K562 (cell line): ENCODE data around the gene ANKRD12. TPM values are rescaled to one million over a fixed set of nuclear protein-coding genes. Genes with fewer than 3 reads are reported as not detected.

ENCODE experiments used
- ARID2 ChIP-seq: fragments of 450-650 bp; IDR thresholded peaks from 2 replicates; pipeline ENCODE4 v1.6.1; 2017; ENCODE audit warnings: antibody characterized with exemption, mild to moderate bottlenecking
- CC2D1A ChIP-seq: fragments of 450-650 bp; IDR thresholded peaks from 2 replicates; pipeline ENCODE4 v1.6.1; 2017; ENCODE audit warnings: mild to moderate bottlenecking
- CREB3 ChIP-seq: fragments of 450-650 bp; conservative IDR thresholded peaks from 2 replicates; pipeline ENCODE4 v1.6.1; 2016; ENCODE audit warnings: missing genetic modification characterization, low read depth, mild to moderate bottlenecking, missing compliant biosample characterization, moderate library complexity
- DPF2 ChIP-seq: fragments of 450-650 bp; IDR thresholded peaks from 2 replicates; pipeline ENCODE4 v1.6.1; 2016
- ERF ChIP-seq: fragments of 450-650 bp; formaldehyde crosslinking; IDR thresholded peaks from 2 replicates; pipeline ENCODE4 v1.4.0; 2020; ENCODE audit warnings: mild to moderate bottlenecking, mixed read lengths
- FOXK2 ChIP-seq, 2 experiments: fragments of 450-650 bp; IDR thresholded peaks in 1 of 2; conservative IDR thresholded peaks in 1 of 2; 2 replicates each; pipeline ENCODE4 v1.6.1; 2016; ENCODE audit warnings: low read depth in 2 of 2, mild to moderate bottlenecking in 1 of 2
- GABPA ChIP-seq: fragments of 200-800 bp; sonication (Bioruptor generic); conservative IDR thresholded peaks from 2 replicates; pipeline ENCODE4 v1.6.1; 2016; ENCODE audit warnings: low read depth, missing genetic modification characterization, missing compliant biosample characterization
- GATAD2B ChIP-seq: fragments of 450-650 bp; IDR thresholded peaks from 2 replicates; pipeline ENCODE4 v1.6.1; 2017; ENCODE audit warnings: mild to moderate bottlenecking, borderline replicate concordance
- MCM3 ChIP-seq: fragments of 450-650 bp; IDR thresholded peaks from 2 replicates; pipeline ENCODE4 v1.6.1; 2016
- MCM5 ChIP-seq: fragments of 450-650 bp; IDR thresholded peaks from 2 replicates; pipeline ENCODE4 v1.6.1; 2016; ENCODE audit warnings: low read depth
- MTF1 ChIP-seq: fragments of 250-450 bp; sonication (Bioruptor Pico); IDR thresholded peaks from 2 replicates; pipeline ENCODE4 v1.9.0; 2021; ENCODE audit warnings: moderate library complexity, mild to moderate bottlenecking, inconsistent platforms, borderline replicate concordance
- RB1 ChIP-seq: fragments of 450-650 bp; IDR thresholded peaks from 2 replicates; pipeline ENCODE4 v1.6.1; 2017; ENCODE audit warnings: low read depth, mild to moderate bottlenecking
- SIN3A ChIP-seq, 2 experiments: fragments of 150-350 bp in 1 of 2; IDR thresholded peaks; 2 replicates each; pipeline ENCODE4 v1.6.1; 2011 to 2016; ENCODE audit warnings: borderline replicate concordance in 2 of 2, low read depth in 2 of 2, low read length in 2 of 2, mild to moderate bottlenecking in 2 of 2, moderate library complexity in 2 of 2; ENCODE audit not compliant: control insufficient read depth in 1 of 2
- ZEB2 ChIP-seq: fragments of 450-650 bp; IDR thresholded peaks from 2 replicates; pipeline ENCODE4 v1.6.1; 2016
- ZFP36 ChIP-seq: fragments of 150-350 bp; IDR thresholded peaks from 2 replicates; pipeline ENCODE4 v1.6.1; 2018; ENCODE audit warnings: low read length, low read depth; ENCODE audit not compliant: partially characterized antibody
- ZNF12 ChIP-seq: sonication (generic); formaldehyde crosslinking; IDR thresholded peaks from 2 replicates; pipeline ENCODE4 v1.4.0; 2020; ENCODE audit warnings: mild to moderate bottlenecking, missing genetic modification reagents
- ZNF354B ChIP-seq: fragments of 250-450 bp; sonication (Bioruptor Pico); IDR thresholded peaks from 2 replicates; pipeline ENCODE4 v1.4.0; 2020
- polyA plus RNA-seq, 8 experiments: library from polyadenylated mRNA; depleted of rRNA in 4 of 8; stranded (reverse) in 5 of 8; unstranded in 3 of 8; fragments of >200 nt; fragmentation: Nextera tagmentation in 2 of 8; fragmentation: Illumina TruSeq in 1 of 8; extraction: Ambion mirVana in 2 of 8; extraction: Trizol in 1 of 8; gene quantifications; 2 replicates each; pipeline versions ENCODE4 v1.2.1 to v1.2.3, GENCODE V29; 2011 to 2014; ENCODE audit warnings: inconsistent platforms in 1 of 8, missing spikeins in 1 of 8
- total RNA-seq, 7 experiments: library from RNA; depleted of rRNA in 6 of 7; stranded (reverse); fragments of >200 nt in 6 of 7; fragmentation: Illumina TruSeq in 2 of 7; extraction: Trizol in 2 of 7; gene quantifications; 2 replicates each; pipeline versions ENCODE4 v1.2.1 to v1.2.3, GENCODE V29; 2011 to 2021; ENCODE audit warnings: low replicate concordance in 1 of 7
- TF ChIP-seq, protein P1 (sequence below), 2 experiments: IDR thresholded peaks in 1 of 2; conservative IDR thresholded peaks in 1 of 2; 2 replicates each; pipeline ENCODE4 v1.6.1; 2016; ENCODE audit warnings: low read depth in 2 of 2, mild to moderate bottlenecking in 1 of 2, missing compliant biosample characterization in 1 of 2, missing genetic modification characterization in 1 of 2, moderate library complexity in 1 of 2
- TF ChIP-seq, protein P2 (sequence below): fragments of 450-650 bp; IDR thresholded peaks from 2 replicates; pipeline ENCODE4 v1.6.1; 2014; ENCODE audit warnings: low read depth, mild to moderate bottlenecking, moderate library complexity, borderline replicate concordance
- TF ChIP-seq, protein P3 (sequence below): fragments of 150-350 bp; conservative IDR thresholded peaks from 2 replicates; pipeline ENCODE4 v1.6.1; 2014; ENCODE audit warnings: low read length

ANKRD12 gene
- total and polyA plus RNA-seq, 9 of the 15 experiments (the other 6 are each of a cell fraction or from before 2014, with no cell fraction given) = 6.6 to 28.2 (median 16.0) TPM

- TF ChIP-seq, protein P1, sequence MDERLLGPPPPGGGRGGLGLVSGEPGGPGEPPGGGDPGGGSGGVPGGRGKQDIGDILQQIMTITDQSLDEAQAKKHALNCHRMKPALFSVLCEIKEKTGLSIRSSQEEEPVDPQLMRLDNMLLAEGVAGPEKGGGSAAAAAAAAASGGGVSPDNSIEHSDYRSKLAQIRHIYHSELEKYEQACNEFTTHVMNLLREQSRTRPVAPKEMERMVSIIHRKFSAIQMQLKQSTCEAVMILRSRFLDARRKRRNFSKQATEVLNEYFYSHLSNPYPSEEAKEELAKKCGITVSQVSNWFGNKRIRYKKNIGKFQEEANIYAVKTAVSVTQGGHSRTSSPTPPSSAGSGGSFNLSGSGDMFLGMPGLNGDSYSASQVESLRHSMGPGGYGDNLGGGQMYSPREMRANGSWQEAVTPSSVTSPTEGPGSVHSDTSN (CRISPR knock-in tag; IDR thresholded peaks at IDR 0.05; ENCODE audit: low read depth) = no peak
- TF ChIP-seq, protein P1 (tag; conservative IDR thresholded peaks at IDR 0.05; ENCODE audit: low read depth) = no peak
- no peak for TF ChIP-seq SIN3A (IDR thresholded peaks at IDR 0.05; ENCODE audit: borderline replicate concordance in 2 of 2, control insufficient read depth in 1 of 2, low read depth in 2 of 2, low read length in 2 of 2)
- peak; percentile 90 for TF ChIP-seq DPF2
- peak; percentile 83; the same call in 1 of the 2 replicates for TF ChIP-seq CC2D1A
- TF ChIP-seq MCM3 = no peak
- TF ChIP-seq ZNF12 (CRISPR knock-in tag) = no peak
- TF ChIP-seq MCM5 = no peak
- TF ChIP-seq, protein P2, sequence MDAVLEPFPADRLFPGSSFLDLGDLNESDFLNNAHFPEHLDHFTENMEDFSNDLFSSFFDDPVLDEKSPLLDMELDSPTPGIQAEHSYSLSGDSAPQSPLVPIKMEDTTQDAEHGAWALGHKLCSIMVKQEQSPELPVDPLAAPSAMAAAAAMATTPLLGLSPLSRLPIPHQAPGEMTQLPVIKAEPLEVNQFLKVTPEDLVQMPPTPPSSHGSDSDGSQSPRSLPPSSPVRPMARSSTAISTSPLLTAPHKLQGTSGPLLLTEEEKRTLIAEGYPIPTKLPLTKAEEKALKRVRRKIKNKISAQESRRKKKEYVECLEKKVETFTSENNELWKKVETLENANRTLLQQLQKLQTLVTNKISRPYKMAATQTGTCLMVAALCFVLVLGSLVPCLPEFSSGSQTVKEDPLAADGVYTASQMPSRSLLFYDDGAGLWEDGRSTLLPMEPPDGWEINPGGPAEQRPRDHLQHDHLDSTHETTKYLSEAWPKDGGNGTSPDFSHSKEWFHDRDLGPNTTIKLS = no peak
- TF ChIP-seq ARID2 = no peak
- TF ChIP-seq ZNF354B (CRISPR knock-in tag) = no peak
- TF ChIP-seq ZEB2 = no peak
- TF ChIP-seq GATAD2B = peak; percentile 43; the same call in 1 of the 2 replicates
- TF ChIP-seq ERF = no peak
- TF ChIP-seq, protein P3, sequence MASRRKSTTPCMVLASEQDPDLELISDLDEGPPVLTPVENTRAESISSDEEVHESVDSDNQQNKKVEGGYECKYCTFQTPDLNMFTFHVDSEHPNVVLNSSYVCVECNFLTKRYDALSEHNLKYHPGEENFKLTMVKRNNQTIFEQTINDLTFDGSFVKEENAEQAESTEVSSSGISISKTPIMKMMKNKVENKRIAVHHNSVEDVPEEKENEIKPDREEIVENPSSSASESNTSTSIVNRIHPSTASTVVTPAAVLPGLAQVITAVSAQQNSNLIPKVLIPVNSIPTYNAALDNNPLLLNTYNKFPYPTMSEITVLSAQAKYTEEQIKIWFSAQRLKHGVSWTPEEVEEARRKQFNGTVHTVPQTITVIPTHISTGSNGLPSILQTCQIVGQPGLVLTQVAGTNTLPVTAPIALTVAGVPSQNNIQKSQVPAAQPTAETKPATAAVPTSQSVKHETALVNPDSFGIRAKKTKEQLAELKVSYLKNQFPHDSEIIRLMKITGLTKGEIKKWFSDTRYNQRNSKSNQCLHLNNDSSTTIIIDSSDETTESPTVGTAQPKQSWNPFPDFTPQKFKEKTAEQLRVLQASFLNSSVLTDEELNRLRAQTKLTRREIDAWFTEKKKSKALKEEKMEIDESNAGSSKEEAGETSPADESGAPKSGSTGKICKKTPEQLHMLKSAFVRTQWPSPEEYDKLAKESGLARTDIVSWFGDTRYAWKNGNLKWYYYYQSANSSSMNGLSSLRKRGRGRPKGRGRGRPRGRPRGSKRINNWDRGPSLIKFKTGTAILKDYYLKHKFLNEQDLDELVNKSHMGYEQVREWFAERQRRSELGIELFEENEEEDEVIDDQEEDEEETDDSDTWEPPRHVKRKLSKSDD = no peak
- TF ChIP-seq RB1 = no peak
- no peak for TF ChIP-seq CREB3 (tag)
- TF ChIP-seq ZFP36 = no peak
- no peak for TF ChIP-seq MTF1 (CRISPR knock-in tag)
- no peak for TF ChIP-seq FOXK2 (conservative IDR thresholded peaks at IDR 0.05 in 1 of 2, IDR thresholded peaks at IDR 0.05 in 1 of 2; ENCODE audit: low read depth in 2 of 2)
- no peak for TF ChIP-seq GABPA (tag)
Observed at GRCh38 chr18:9191658-9192256, 55.2 kb downstream of the ANKRD12 start (continued).
